HG03064 (cell line): ENCODE measurements around the gene DIAPH1.
A peak's percentile ranks its signal among the peaks of the same experiment; 100 is the strongest.

Experiments used
- ATAC-seq: cut with Tn5 transposase; IDR thresholded peaks from one replicate; pipeline ENCODE4 v1.9.1; 2021; ENCODE audit warnings: low read depth; ENCODE audit not compliant: unreplicated experiment

The DIAPH1 gene

DNA sequence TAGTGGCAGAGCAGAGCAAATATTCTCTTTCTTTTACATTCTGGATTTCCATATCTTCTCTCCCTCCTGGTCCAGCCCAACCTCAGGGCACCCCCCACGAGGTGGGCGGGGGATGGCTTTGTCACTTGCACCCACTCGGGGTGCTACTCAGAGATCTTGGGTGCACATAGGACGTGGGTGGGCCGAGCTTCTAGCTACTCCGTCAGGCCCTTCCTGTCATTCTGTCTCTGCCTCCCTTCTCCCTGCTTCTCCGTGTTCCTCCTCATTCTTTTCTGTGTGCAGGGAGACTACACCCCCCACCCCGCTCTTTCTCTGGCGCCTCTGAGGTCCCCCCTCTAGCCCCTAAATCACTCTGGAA lies 110.4 kb downstream of the DIAPH1 start:
- no peak for ATAC-seq

DNA sequence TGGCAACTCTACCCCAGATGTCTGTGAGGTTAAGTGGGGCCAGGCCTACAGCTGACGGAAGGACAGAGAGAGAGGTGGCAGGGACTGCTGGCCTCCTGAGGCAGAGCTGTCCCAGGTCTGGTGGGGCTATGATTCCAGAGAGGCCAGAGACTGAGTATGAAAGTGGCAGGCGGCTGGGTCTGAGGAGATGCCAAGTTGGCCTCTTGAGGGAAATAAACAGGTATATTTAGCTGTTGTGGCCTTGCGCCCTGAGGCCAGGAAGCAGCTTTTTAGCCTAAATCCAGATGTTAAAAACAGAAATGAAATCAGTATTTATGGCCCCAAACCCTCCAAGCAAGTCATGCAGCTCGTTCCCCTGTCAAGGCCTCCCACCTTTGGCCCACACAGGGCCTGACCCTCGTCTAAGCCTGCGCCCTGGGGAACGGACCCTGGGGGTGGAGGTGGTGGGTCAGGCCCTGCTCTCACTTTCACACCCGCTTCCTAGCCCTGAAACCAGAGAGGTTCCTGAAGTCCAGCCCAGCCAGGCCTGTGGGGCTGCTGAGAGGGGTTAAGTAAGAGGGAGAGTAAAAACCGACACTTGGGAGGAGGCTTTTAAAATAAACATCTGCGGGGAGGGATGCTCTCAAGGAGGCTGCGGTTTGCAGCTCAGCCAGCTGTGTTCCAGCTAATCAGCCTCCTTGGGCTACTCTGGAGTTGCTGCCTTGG lies 111.3 kb downstream of the DIAPH1 start:
- peak; percentile 39 for ATAC-seq

DNA sequence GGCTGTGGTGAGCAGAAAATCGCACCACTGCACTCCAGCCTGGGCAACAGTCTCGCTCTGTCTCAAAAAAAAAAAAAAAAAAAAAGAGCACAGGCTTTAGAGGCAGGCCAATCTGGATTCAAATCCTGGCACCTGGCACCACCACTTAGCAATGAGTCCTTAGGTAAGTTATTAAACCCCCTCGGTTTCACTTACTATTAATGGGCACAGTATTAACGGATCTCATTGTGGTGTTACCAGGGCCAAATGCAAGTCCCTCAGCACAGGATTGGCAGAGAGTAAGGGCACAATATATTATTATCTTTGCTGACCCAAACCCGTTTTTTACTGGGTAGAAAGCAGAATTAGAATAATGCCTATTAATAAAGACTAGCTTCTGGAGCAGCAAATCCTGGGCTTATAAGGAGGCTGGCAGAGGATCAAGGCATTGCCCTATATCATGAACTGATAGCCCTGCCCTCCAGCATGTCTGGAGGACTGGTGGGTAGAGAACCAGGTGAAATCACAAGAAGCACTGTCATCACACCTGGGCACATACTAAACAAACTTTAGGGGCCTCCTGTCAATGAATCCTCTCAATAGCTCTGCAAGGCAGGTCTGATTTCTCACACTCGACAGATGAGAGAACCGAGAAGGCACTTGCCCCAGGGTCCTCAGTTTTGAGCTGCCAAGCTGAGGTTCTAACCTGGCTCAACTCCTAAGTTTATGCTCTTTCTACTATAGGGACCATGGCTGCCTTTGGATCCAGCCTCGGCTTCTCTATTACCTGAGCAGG lies 112.2 kb downstream of the DIAPH1 start:
- ATAC-seq = no peak

DNA sequence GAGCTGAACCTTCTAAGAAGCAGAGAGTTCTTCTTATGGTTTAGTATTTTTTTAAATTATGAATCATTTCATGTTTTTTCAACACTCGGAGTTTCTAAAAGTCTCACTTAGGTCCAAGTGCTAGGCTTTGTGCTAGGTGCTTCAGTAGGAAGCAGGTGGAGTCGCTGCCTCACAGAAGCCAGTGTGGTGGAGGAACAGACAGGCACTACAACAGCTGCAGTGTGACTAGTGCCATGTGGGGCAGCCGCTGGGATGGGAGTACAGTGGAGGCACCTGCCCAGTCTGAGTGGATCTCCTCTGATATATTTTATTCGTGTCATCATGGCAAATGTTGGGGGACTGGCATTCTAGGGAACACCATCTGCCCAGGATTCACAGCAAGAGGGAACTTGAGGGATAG lies 114.6 kb downstream of the DIAPH1 start:
- no peak for ATAC-seq

DNA sequence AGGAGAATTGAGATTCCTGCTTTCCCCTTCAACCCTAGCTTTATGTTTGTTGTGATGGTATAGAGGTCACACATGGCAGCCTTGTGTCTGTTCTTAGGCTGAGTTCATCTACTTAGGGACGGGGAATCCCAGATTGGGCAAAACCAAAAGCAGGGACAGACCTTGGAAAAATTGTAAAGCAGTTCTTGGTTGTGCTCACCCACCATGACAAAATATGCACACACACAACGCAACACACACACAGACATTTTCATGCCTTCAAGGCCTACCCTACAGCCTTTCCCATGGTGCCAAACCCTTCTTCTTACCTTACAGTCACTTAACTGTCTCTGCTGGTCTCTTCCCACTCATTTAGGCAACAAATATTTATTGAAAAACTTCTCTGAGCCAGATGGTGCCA lies 115.1 kb downstream of the DIAPH1 start:
- no peak for ATAC-seq

DNA sequence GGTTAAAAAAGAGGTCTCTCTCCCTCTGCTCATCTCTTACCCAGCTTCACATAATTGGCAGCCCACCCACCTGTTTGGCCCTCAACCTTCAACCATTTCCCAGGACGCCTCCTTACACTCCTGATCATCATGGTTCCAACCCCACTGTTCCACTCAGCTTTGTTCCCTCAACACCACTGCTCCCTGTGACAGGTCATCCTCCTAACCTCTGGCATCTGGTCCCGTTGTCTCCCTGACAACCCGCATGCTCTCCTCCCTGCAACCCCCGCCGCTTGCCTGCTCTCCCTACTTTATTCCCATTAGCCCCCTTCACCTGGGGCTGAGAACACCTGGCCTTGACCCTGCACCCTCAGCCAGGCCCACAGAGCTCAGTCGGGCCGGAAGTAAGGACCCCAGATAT lies 117.0 kb downstream of the DIAPH1 start:
- ATAC-seq = no peak

DNA sequence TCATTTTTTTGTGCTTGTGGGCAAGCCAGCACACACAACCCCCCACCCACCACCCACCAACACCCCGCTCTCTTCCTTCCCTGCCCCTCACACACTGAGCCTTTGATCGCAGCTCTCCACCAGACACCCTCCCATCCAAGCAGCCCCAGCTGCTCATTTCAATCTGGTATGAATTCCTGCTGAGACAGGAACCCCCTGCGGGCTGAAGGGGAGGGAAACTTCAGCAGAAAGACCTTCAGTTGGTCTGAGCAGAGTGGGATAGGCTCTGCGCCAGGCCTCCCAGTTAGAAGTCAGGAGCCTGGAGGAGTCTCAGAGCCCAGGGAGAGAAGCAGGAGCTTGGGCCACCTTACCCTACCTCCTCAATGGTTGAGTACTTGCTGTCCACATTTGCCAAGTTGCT lies 122.8 kb downstream of the DIAPH1 start:
- ATAC-seq = no peak

DNA sequence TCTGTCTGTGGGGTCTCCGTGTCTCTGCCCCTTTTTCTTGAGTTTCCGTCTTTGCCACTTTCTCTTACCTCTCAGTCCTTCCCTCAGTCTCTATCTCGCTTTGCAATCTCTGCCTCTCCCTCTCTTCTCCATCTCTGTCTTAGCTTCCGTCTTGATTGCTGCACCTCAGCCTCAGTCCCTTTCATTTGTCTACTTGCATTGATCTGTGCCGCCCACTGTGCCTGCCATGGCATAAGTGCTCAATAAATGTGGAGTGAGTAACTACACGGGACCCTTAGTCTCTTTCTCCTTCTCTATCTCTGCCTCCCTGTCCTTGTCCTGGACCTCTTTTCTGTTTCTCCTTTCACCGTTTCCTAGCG lies 123.4 kb downstream of the DIAPH1 start:
- no peak for ATAC-seq

DNA sequence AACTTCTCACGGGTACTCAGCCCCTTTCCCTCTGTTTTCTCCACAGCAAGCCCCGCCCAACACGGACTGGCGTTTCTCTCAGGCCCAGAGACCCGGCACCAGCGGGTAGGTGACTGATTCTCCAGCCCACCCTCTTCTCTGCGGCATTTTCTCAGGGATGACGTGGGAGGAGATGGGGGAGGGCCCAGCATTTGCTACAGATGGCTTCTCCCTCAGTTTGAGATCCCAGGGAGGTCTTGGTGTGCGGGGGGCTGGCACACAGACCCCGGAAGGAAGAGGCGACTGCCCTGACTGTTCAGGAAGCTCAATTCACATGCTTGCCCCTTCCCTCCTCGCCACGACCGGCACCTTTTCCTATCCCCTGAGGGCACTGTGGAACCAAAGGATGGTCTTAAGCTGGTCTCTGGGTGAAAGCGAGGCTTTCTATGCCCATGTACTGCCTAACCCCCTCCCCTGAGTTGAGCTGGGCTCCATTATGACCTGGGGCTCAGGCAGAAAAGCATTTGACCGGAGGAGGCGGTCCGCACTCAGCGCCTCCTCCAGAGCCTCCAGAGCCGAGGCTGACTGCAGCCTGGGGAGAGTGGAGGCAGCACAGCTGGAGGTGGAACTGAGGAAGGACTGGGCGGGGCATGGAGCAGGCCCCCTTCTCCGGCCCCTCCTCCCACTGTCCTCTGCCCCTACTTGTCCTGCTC lies 123.9 kb downstream of the DIAPH1 start:
- ATAC-seq = no peak

DNA sequence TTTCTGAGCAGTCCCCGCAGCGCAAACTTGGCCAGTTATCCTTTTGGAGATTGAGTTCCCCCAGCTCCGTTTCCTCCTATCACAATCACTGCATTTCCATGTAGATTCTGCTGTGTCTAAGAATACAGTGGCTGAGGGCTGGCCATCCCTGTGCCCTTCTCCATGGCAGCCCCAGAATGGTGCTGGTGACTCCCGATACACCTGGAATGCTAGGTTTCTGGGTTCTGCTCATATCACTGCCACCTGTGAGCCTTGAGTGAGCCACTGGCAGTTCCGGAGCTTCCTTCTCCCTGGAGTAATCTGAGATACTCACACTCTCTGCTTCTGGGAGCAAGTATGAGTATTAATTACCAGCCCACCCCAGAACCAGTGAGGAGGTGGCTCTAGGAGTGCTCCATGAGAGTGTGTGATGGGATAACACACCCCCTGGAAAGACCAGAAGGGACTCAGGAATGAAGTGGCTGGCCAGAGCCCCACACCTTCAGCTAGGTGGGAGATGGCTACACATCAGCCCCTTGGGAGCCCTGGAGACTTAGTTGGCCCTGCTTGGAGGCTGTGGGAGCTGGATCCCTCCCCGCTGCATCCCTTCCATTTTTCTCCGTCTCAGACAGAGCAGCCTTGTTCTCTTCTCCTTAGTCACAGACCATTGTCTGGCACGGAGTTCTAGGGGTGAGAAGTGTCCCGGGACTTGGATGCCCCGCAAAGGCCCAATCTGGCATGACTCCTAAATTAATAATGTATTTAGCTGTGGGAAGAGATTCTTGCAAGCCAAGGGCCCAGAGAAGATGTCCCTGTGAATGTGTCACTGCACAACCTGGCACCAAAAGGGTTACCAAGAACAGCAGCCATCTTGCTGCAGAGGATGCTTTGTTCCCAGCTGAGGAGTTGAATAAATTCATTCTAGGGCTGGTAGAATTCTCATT lies 125.0 kb downstream of the DIAPH1 start:
- ATAC-seq = no peak

DNA sequence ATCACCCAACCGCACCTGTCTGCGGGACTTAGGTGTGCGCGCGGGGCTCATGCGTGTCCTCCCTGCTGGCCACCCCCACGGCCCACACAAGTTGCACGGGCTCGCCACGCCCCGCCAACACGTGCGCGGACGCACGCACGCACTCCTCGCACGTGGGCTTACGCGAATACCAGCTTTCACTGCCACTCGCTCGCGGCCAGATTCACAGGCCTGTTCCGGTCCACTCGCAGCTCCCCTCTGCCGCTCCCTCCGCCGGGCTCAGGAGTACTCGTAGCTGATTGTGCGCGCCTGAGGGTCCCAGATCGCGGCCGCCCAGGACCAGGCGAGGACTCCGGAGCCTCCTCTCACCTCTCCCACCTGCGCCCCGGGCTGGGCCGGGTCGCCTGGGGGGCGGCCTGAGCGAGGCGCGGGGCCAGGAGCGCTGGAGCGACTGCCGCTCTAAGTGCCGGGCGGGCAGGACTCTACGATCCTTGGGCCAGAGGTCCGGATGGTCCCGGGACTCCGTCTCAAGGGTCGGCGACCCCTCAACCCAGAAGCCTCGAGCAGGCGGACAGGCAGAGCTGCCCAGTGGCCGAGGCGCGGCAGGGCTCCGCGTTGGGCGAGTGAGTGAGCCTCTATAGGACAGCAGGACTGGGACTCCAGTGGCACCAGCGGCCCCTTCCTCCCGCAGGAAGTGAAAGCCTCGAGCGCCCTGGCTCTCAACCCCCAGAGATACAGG lies 126.5 kb downstream of the DIAPH1 start:
- ATAC-seq = no peak

DNA sequence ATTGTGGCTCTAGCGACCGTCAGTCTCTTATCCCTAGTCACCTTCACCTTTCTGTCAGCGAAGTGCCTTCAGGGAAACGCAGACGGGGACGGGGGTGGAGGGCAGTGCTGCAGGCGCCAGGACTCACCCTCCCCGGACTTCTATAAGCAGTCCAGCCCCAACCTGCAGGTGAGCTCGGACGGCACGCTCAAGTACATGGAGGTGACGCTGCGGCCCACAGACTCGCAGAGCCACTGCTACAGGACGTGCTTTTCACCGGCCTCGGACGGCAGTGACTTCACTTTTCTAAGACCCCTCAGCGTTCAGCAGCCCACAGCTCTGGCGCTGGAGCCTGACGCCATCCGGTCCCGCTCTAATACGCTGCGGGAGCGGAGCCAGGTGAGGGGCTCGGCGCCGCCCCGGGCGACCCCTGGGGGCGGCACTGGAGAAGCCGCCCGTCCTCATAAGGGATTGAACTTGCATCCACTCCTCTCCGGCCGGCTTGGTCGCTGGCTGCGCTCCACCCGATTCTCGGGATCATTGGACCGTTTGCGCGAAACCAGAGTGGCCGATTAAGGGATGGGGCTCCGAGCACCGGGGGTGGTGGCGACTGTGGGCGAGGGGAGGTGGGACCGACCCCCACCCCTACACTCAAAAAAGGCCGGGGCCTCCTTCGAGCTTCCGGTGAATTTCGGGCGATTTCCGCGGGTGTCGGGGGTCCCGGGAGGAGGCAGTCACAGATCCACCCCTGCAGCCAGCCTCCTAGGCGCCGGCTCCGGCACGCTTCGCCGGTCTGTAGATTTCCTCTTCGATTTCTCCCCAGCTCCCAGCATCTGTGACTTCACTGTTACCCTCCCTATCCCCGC lies 127.3 kb downstream of the DIAPH1 start:
- ATAC-seq = no peak

DNA sequence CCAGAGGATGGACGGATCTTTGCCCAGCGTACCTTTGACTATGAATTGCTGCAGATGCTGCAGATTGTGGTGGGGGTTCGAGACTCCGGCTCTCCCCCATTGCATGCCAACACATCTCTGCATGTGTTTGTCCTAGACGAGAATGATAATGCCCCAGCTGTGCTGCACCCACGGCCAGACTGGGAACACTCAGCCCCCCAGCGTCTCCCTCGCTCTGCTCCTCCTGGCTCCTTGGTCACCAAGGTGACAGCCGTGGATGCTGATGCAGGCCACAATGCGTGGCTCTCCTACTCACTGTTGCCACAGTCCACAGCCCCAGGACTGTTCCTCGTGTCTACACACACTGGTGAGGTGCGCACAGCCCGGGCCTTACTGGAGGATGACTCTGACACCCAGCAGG lies 128.0 kb downstream of the DIAPH1 start:
- no peak for ATAC-seq

DNA sequence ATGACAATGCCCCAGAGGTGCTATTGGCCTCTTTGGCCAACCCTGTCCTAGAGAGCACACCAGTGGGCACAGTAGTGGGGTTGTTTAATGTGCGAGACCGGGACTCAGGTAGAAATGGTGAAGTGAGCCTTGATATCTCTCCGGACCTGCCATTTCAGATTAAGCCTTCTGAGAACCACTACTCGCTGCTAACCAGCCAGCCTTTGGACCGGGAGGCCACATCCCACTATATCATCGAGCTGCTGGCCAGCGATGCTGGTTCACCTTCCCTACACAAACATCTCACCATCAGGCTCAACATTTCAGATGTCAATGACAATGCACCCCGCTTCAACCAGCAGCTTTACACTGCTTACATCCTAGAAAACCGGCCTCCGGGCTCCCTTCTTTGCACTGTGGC lies 128.5 kb downstream of the DIAPH1 start:
- no peak for ATAC-seq

DNA sequence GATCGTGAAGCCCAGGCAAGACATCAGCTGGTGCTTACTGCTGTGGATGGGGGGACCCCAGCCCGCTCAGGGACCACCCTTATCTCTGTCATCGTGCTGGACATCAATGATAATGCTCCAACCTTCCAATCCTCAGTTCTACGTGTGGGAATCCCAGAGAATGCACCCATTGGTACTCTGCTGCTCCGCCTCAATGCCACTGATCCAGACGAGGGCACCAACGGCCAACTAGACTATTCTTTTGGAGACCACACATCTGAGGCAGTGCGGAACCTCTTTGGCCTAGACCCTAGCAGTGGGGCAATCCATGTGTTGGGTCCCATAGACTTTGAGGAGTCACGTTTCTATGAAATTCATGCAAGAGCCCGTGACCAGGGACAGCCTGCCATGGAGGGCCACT lies 129.0 kb downstream of the DIAPH1 start:
- ATAC-seq = no peak

DNA sequence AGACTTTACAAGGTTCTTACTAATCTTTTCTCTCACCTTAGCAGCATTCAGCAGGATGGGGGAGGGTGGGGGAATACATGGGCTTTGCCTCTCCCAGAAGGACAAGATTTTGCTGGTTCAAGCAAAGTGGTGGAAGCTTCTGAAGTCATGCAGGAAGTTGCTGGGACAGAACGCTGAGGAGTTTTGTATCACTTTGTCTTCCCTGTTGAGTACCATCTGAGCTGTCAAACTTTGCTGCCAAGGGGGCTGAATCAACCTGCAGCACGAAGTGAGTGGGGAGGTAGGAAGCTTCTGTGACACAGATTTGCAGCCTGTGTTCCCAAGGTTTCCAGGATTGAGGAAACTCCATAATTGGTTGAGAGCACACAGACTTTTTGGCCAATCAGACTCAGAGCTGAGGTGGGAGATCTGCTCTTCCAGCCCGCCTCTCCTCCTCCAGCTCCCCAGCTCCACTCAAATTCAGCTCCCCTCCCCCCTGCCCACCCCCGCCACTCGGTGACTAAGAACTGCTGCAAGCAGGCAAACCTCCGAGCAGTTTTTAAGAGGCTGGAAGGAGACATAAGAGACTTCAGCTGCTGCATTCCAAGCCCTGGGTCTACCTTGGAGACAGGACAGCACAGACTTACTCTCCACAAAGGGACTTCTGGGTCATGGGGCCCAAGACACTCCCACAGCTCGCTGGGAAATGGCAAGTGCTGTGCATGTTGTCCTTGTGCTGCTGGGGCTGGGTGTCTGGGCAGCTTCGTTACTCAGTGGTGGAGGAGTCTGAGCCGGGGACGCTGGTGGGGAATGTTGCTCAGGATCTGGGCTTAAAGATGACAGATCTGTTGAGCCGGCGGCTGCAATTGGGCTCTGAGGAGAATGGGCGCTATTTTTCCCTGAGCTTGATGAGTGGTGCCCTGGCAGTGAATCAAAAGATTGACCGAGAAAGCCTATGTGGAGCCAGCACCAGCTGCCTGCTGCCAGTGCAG lies 129.9 kb downstream of the DIAPH1 start, which contains the start of gene PCDHGC5:
TSS of gene PCDHGC5 (plus strand) at position 491 of the 971 bp plus-strand sequence. CDS start at position 651, 160 bp downstream.
- no peak for ATAC-seq

DNA sequence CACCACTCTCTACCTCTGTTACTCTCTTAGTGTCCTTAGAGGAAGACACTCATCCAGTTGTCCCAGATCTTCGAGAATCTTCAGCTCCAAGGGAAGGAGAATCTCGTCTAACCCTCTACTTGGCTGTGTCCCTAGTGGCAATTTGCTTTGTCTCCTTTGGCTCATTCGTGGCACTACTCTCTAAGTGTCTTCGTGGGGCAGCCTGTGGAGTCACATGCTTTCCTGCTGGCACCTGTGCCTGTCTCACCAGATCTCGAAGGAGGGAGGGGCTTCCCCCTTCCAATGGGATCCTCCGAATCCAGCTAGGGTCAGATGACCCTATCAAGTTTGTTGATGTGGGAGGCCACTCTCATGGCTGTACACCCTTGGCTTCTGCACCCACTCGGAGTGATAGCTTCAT lies 131.7 kb downstream of the DIAPH1 start:
- ATAC-seq = no peak

DNA sequence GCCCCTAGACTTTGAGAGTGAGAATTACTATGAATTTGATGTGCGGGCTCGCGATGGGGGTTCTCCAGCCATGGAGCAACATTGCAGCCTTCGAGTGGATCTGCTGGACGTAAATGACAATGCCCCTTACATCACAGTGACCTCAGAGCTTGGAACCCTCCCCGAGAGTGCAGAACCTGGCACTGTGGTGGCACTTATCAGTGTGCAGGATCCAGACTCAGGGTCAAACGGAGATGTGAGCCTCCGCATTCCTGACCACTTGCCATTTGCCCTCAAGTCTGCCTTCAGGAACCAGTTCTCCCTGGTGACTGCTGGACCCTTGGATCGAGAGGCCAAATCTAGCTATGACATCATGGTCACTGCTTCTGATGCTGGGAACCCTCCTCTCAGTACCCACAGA lies 132.7 kb downstream of the DIAPH1 start:
- no peak for ATAC-seq
